ENCODE results near the gene ARL11.

DNA sequence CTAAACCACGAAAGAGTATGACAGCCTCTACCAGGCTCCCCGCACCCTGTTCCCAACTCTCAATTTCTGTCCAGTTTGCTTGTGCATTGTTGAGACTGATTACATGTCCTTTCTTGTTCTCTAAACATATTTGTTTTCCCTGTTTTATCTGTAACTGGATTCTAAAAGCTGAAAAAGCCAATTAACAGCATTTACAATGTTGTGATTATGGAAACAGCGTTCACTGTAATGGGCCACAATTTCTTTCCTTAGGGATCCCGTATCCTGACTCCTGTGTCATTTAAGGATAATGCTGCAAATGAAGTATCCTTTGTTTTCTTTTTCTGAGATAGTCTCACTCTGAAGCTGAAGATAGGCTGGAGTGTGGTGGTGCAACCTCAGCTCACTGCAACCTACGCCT is 42.5 kb downstream of the ARL11 start:
- TF ChIP-seq, protein P1, sequence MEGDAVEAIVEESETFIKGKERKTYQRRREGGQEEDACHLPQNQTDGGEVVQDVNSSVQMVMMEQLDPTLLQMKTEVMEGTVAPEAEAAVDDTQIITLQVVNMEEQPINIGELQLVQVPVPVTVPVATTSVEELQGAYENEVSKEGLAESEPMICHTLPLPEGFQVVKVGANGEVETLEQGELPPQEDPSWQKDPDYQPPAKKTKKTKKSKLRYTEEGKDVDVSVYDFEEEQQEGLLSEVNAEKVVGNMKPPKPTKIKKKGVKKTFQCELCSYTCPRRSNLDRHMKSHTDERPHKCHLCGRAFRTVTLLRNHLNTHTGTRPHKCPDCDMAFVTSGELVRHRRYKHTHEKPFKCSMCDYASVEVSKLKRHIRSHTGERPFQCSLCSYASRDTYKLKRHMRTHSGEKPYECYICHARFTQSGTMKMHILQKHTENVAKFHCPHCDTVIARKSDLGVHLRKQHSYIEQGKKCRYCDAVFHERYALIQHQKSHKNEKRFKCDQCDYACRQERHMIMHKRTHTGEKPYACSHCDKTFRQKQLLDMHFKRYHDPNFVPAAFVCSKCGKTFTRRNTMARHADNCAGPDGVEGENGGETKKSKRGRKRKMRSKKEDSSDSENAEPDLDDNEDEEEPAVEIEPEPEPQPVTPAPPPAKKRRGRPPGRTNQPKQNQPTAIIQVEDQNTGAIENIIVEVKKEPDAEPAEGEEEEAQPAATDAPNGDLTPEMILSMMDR (IDR thresholded peaks at IDR 0.05): no peak
- TF ChIP-seq POLR2AphosphoS5 (IDR thresholded peaks at IDR 0.05): no peak
